HepG2 (cell line): ENCODE measurements around the gene RABGAP1. TPM values are rescaled to one million over a fixed set of nuclear protein-coding genes. Genes with fewer than 3 reads are reported as not detected.

Experiments used
- ARID3A ChIP-seq: IDR thresholded peaks from 2 replicates; pipeline ENCODE4 v1.6.1; 2012; ENCODE audit warnings: low read depth, low read length, improper control_type of control experiment
- ERF ChIP-seq: IDR thresholded peaks from 2 replicates; pipeline ENCODE4 v1.6.1; 2018; ENCODE audit warnings: missing biosample characterization, missing genetic modification reagents
- HMGXB4 ChIP-seq, 2 experiments: sonication (generic) in 1 of 2; formaldehyde crosslinking in 1 of 2; IDR thresholded peaks; 2 replicates each; pipeline versions ENCODE4 v1.4.0 to v1.6.1; 2018 to 2020; ENCODE audit warnings: missing genetic modification reagents in 2 of 2, borderline replicate concordance in 1 of 2, low read depth in 1 of 2, mild to moderate bottlenecking in 1 of 2, missing biosample characterization in 1 of 2
- HNRNPLL ChIP-seq: fragments of 200-400 bp; formaldehyde crosslinking; IDR thresholded peaks from 2 replicates; pipeline ENCODE4 v1.6.1; 2017; ENCODE audit warnings: mild to moderate bottlenecking, low read depth, low read length; ENCODE audit not compliant: poor library complexity, severe bottlenecking
- HOXD1 ChIP-seq: sonication (generic); formaldehyde crosslinking; IDR thresholded peaks from 2 replicates; pipeline ENCODE4 v1.5.0; 2020; ENCODE audit warnings: missing genetic modification reagents
- MLXIP ChIP-seq: sonication (generic); formaldehyde crosslinking; IDR thresholded peaks from 2 replicates; pipeline ENCODE4 v1.9.0; 2021; ENCODE audit warnings: missing genetic modification reagents, borderline replicate concordance
- MXD3 ChIP-seq: IDR thresholded peaks from 2 replicates; pipeline ENCODE4 v1.6.1; 2016; ENCODE audit warnings: mild to moderate bottlenecking, missing biosample characterization, missing genetic modification reagents
- NFKBIZ ChIP-seq: IDR thresholded peaks from 2 replicates; pipeline ENCODE4 v1.6.1; 2018; ENCODE audit warnings: missing genetic modification reagents, missing compliant biosample characterization
- PHF8 ChIP-seq: sonication (generic); formaldehyde crosslinking; IDR thresholded peaks from 2 replicates; pipeline ENCODE4 v1.5.0; 2020; ENCODE audit warnings: missing genetic modification reagents
- TERF1 ChIP-seq: sonication (generic); formaldehyde crosslinking; IDR thresholded peaks from 2 replicates; pipeline ENCODE4 v1.8.0; 2022; ENCODE audit warnings: mild to moderate bottlenecking, missing genetic modification reagents, moderate library complexity
- ZNF207 ChIP-seq: fragments of 450-650 bp; IDR thresholded peaks from 2 replicates; pipeline ENCODE4 v1.6.1; 2016; ENCODE audit warnings: antibody characterized with exemption, borderline replicate concordance
- ZNF484 ChIP-seq: sonication (generic); formaldehyde crosslinking; IDR thresholded peaks from 2 replicates; pipeline ENCODE4 v1.5.1; 2020; ENCODE audit warnings: mild to moderate bottlenecking, low read depth, missing genetic modification reagents, borderline replicate concordance
- ZNF530 ChIP-seq: sonication (generic); formaldehyde crosslinking; IDR thresholded peaks from 2 replicates; pipeline ENCODE4 v1.5.0; 2020; ENCODE audit warnings: low read depth, mild to moderate bottlenecking, missing genetic modification reagents
- ZNF782 ChIP-seq: sonication (generic); formaldehyde crosslinking; IDR thresholded peaks from 2 replicates; pipeline ENCODE4 v1.4.0; 2020; ENCODE audit warnings: missing genetic modification reagents, mild to moderate bottlenecking, borderline replicate concordance
- polyA plus RNA-seq, 8 experiments: library from polyadenylated mRNA; depleted of rRNA in 3 of 8; stranded (reverse) in 7 of 8; unstranded in 1 of 8; fragments of >200 nt; fragmentation: Illumina TruSeq in 4 of 8; extraction: Trizol in 4 of 8; gene quantifications; 2 replicates each; pipeline versions ENCODE4 v1.2.1 to v1.2.3, GENCODE V29; 2011 to 2016; ENCODE audit warnings: low read depth in 4 of 8, missing spikeins in 1 of 8, mixed read lengths in 1 of 8; ENCODE audit not compliant: insufficient read depth in 1 of 8
- total RNA-seq, 5 experiments: library from RNA; depleted of rRNA; stranded (reverse); fragments of >200 nt; fragmentation: Illumina TruSeq; extraction: Trizol; gene quantifications; 2 replicates each; pipeline ENCODE4 v1.2.3, GENCODE V29; 2016; ENCODE audit warnings: low read depth in 1 of 5

RABGAP1 gene
- total and polyA plus RNA-seq, 2 of the 13 experiments (the other 11 are each of a cell fraction or from before 2014, with no cell fraction given), result 19.1 to 19.3 TPM

GRCh38 chr9:123011878-123012528, 71.2 kb downstream of the RABGAP1 start (continued):
- TF ChIP-seq MLXIP (no peak), NFKBIZ (CRISPR knock-in tag) (0 out of 2 replicates have a peak, but pooled peaks have one; percentile 38), ERF (CRISPR knock-in tag) (0 out of 2 replicates have a peak, but pooled peaks have one; percentile 21), HOXD1 (peak; percentile 39; the same call in 1 of the 2 replicates), ZNF530 (CRISPR knock-in tag) (no peak), HNRNPLL (no peak), TERF1 (CRISPR knock-in tag) (no peak), ZNF207 (no peak), MXD3 (CRISPR knock-in tag) (no peak), ZNF484 (CRISPR knock-in tag) (no peak), HMGXB4 (CRISPR knock-in tag; IDR thresholded peaks at IDR 0.05; ENCODE audit: borderline replicate concordance in 1 of 2, low read depth in 1 of 2) (no peak), ARID3A (0 out of 2 replicates have a peak, but pooled peaks have one; percentile 13), ZNF782 (CRISPR knock-in tag) (no peak), PHF8 (CRISPR knock-in tag) (no peak)
